Spleen (tissue), 7 donors: ENCODE results near the gene CEP112.

Experiments used
- CTCF ChIP-seq, 11 experiments: fragments of 200-600 bp in 7 of 11; fragments of 450-650 bp in 4 of 11; sonication (generic) in 4 of 11; IDR thresholded peaks in 8 of 11; conservative IDR thresholded peaks in 3 of 11; 1 replicate in 7 of 11; 2 replicates in 4 of 11; pipeline versions ENCODE4 v1.4.0 to v1.8.0; 2016 to 2021; ENCODE audit warnings: antibody characterized with exemption in 11 of 11, inconsistent platforms in 4 of 11, mild to moderate bottlenecking in 1 of 11
- POLR2A ChIP-seq, 3 donors: fragments of 450-650 bp; IDR thresholded peaks; one replicate each; pipeline ENCODE4 v1.5.1; 2017; ENCODE audit warnings: antibody characterized with exemption in 3 of 3, mild to moderate bottlenecking in 1 of 3
- POLR2AphosphoS5 ChIP-seq, 3 donors: sonication (generic); formaldehyde crosslinking; IDR thresholded peaks; one replicate each; pipeline ENCODE4 v1.5.1; 2017; ENCODE audit warnings: antibody characterized with exemption in 3 of 3
- donor health status: DM: no; HTN: no; CAD: no; lungs with moderate emphysema.
- donor health status: DM: no; HTN: no; CAD: no.
- donor health status: DM: no; HTN: no; CAD: no.

GRCh38 chr17:65742403-65743307 lies 449.3 kb downstream of the CEP112 start:
- no peak for TF ChIP-seq POLR2A (IDR thresholded peaks at IDR 0.05)
- no peak for TF ChIP-seq POLR2AphosphoS5 (IDR thresholded peaks at IDR 0.05)
- TF ChIP-seq CTCF (IDR thresholded peaks at IDR 0.05 in 8 of 11, conservative IDR thresholded peaks at IDR 0.05 in 3 of 11), result no peak
